ENCODE measurements around the gene CLDN18. TPM values are rescaled to one million over a fixed set of nuclear protein-coding genes. Genes with fewer than 3 reads are reported as not detected.

CLDN18 gene
- total and polyA plus RNA-seq, 10 of the 15 experiments (the other 5 are each of a cell fraction or from before 2014, with no cell fraction given) = 0.05 to 0.28 (median 0.18) TPM; not detected in 1

- ChIA-PET POLR2A (no interaction called here), SMC1A (ENCODE audit: uncharacterized antibody, unreplicated experiment) (no interaction called here), RAD21 (ENCODE audit: unreplicated experiment) (interaction anchor here (1.0 kb wide), 1 partner anchor 11 kb away, joined by 4 read pairs; no protein-coding TSS in a partner anchor), CTCF (interaction anchor here (1.0 to 1.8 kb wide), 5 partner anchors 11 to 57 kb away, joined by 3 to 9 read pairs (median 3); no protein-coding TSS in a partner anchor)
- H3K27ac ChIP-seq (ENCODE audit: control insufficient read depth, insufficient read depth) = no peak overlapping the region
- H3K4me1 ChIP-seq (ENCODE audit: control insufficient read depth, insufficient read depth, low read length) = peaks cover 29% of the 10 kb centered on the region
- no peak for TF ChIP-seq MXI1 (IDR thresholded peaks at IDR 0.05; ENCODE audit: low read depth, low read length)
- TF ChIP-seq KDM1A (IDR thresholded peaks at IDR 0.05; ENCODE audit: borderline replicate concordance) = no peak
- TF ChIP-seq HCFC1 (IDR thresholded peaks at IDR 0.05; ENCODE audit: low read length) = no peak
- TF ChIP-seq NFXL1 (IDR thresholded peaks at IDR 0.05; ENCODE audit: borderline replicate concordance) = no peak
- TF ChIP-seq GATAD2B (conservative IDR thresholded peaks at IDR 0.05; ENCODE audit: low read depth) = no peak
- no peak for TF ChIP-seq MEF2B (IDR thresholded peaks at IDR 0.05; ENCODE audit: partially characterized antibody, poor library complexity, severe bottlenecking)
- no peak for TF ChIP-seq PML (IDR thresholded peaks at IDR 0.05; ENCODE audit: low read length)
- TF ChIP-seq ATF7 (IDR thresholded peaks at IDR 0.05; ENCODE audit: low read depth) = no peak
- no peak for TF ChIP-seq YBX1 (IDR thresholded peaks at IDR 0.05)
- TF ChIP-seq ZNF622 (IDR thresholded peaks at IDR 0.05) = no peak
- TF ChIP-seq, protein P1, sequence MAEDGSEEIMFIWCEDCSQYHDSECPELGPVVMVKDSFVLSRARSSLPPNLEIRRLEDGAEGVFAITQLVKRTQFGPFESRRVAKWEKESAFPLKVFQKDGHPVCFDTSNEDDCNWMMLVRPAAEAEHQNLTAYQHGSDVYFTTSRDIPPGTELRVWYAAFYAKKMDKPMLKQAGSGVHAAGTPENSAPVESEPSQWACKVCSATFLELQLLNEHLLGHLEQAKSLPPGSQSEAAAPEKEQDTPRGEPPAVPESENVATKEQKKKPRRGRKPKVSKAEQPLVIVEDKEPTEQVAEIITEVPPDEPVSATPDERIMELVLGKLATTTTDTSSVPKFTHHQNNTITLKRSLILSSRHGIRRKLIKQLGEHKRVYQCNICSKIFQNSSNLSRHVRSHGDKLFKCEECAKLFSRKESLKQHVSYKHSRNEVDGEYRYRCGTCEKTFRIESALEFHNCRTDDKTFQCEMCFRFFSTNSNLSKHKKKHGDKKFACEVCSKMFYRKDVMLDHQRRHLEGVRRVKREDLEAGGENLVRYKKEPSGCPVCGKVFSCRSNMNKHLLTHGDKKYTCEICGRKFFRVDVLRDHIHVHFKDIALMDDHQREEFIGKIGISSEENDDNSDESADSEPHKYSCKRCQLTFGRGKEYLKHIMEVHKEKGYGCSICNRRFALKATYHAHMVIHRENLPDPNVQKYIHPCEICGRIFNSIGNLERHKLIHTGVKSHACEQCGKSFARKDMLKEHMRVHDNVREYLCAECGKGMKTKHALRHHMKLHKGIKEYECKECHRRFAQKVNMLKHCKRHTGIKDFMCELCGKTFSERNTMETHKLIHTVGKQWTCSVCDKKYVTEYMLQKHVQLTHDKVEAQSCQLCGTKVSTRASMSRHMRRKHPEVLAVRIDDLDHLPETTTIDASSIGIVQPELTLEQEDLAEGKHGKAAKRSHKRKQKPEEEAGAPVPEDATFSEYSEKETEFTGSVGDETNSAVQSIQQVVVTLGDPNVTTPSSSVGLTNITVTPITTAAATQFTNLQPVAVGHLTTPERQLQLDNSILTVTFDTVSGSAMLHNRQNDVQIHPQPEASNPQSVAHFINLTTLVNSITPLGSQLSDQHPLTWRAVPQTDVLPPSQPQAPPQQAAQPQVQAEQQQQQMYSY (CRISPR knock-in tag; IDR thresholded peaks at IDR 0.05) = no peak
- TF ChIP-seq RELB (IDR thresholded peaks at IDR 0.05; ENCODE audit: low read depth) = no peak
- TF ChIP-seq, protein P2, sequence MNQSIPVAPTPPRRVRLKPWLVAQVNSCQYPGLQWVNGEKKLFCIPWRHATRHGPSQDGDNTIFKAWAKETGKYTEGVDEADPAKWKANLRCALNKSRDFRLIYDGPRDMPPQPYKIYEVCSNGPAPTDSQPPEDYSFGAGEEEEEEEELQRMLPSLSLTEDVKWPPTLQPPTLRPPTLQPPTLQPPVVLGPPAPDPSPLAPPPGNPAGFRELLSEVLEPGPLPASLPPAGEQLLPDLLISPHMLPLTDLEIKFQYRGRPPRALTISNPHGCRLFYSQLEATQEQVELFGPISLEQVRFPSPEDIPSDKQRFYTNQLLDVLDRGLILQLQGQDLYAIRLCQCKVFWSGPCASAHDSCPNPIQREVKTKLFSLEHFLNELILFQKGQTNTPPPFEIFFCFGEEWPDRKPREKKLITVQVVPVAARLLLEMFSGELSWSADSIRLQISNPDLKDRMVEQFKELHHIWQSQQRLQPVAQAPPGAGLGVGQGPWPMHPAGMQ (IDR thresholded peaks at IDR 0.05; ENCODE audit: borderline replicate concordance) = no peak
- H3K9ac ChIP-seq (ENCODE audit: control insufficient read depth, insufficient read depth, low read length) = no peak overlapping the region
- no peak for ATAC-seq
- intact Hi-C loops (cut with micrococcal nuclease; ENCODE audit: unreplicated experiment) (no loop called here), in situ Hi-C loops (cut with MboI) (loop anchor here (10.0 kb wide), 1 partner anchor 851 kb away; no protein-coding TSS in a partner anchor)
- H3K27me3 ChIP-seq (replicated peaks in 1 of 2; ENCODE audit: control insufficient read depth in 2 of 2, insufficient read depth in 2 of 2, low read length in 1 of 2) = no peaks in the 10 kb centered on the region; a peak in 1 of 4 replicates
- H2AFZ ChIP-seq (ENCODE audit: control insufficient read depth, low read depth, low read length) = no peak overlapping the region
- no peaks in the 10 kb centered on the region for H4K20me1 ChIP-seq (ENCODE audit: control insufficient read depth, insufficient read depth)
- FAIRE-seq = no peak
- DNase-seq (ENCODE audit: low read depth, low spot score) = no peak
- no peak overlapping the region for H3K4me2 ChIP-seq (ENCODE audit: control insufficient read depth, insufficient read depth)
- no peaks in the 10 kb centered on the region for H3K36me3 ChIP-seq (ENCODE audit: control insufficient read depth in 2 of 2, insufficient read depth in 2 of 2, low read length in 1 of 2)
- H3K4me3 ChIP-seq = no peak overlapping the region
- H3K9me3 ChIP-seq (replicated peaks; ENCODE audit: control insufficient read depth, insufficient read depth, low read length) = no peaks in the 10 kb centered on the region
- 34% methylated on average over 4 of the region's 4 CpGs for WGBS (ENCODE audit: insufficient coverage, insufficient replicate concordance, low lambda C conversion rate, missing lambda C conversion rate)
- no peaks in the 10 kb centered on the region for H3K79me2 ChIP-seq (ENCODE audit: control insufficient read depth, insufficient read depth, low read length)
- BruUV-seq (replicated peaks) = no TSS peak
Observed at GRCh38 chr3:138063416-138063815, 53.5 kb downstream of the CLDN18 start.

Data from GM12878 (cell line).